M059J (cell line): Measurements from ENCODE around the gene KIAA1958. TPM values are rescaled to one million over a fixed set of nuclear protein-coding genes. Genes with fewer than 3 reads are reported as not detected.

Source experiments
- total RNA-seq: library from RNA; depleted of rRNA; stranded (reverse); fragments of >200 nt; shearing (Covaris generic); gene quantifications from 2 replicates; pipeline ENCODE4 v1.2.3, GENCODE V29; 2014; rRNA removed

KIAA1958 gene
- total RNA-seq, 1 experiment from 2014 or later: 6.0 TPM

Other genes starting within 250 kb of the KIAA1958 start
- 36.9 and 49.1 TPM in 2 replicates for gene PTBP3, start 153.2 kb upstream of the KIAA1958 start, total RNA-seq
- 32.1 and 48.1 TPM in 2 replicates for gene HSDL2, start 106.7 kb upstream of the KIAA1958 start, total RNA-seq
- gene INIP, start 231.3 kb downstream of the KIAA1958 start, total RNA-seq: 43.7 and 45.4 TPM in 2 replicates